Measurements from ENCODE around the gene SLC36A4.

- TF ChIP-seq EZH2 (IDR thresholded peaks at IDR 0.05; ENCODE audit: low read length, unreplicated experiment) (no peak), CTCF (conservative IDR thresholded peaks at IDR 0.05; ENCODE audit: low read depth, low read length) (no peak)
Measured at GRCh38 chr11:93160156-93160555, 37.6 kb downstream of the SLC36A4 start.

Measured in PC-3 (cell line).